ENCODE data around the gene AFF3. TPM values are rescaled to one million over a fixed set of nuclear protein-coding genes. Genes with fewer than 3 reads are reported as not detected.
"Not testable (repeated sequence)": the region's sequence is repeated elsewhere in the genome, so short reads cannot be mapped to it uniquely, and the experiment has no call there.

AFF3 gene
- total and polyA plus RNA-seq, 4 donors, result 0.48 to 5.3 (median 2.3) TPM

- TF ChIP-seq HNF4A (conservative IDR thresholded peaks at IDR 0.05) (no peak), MAX (IDR thresholded peaks at IDR 0.05) (no peak), YY1 (IDR thresholded peaks at IDR 0.05) (no peak)
Measured at GRCh38 chr2:99504844-99505584, 637.4 kb downstream of the AFF3 start (continued).

- H3K9ac ChIP-seq (ENCODE audit: low read depth in 1 of 2, low read length in 2 of 2); H3K36me3 ChIP-seq (ENCODE audit: control insufficient read depth in 4 of 4, insufficient read depth in 3 of 4, low read depth in 1 of 4, low read length in 3 of 4); DNase-seq (ENCODE audit: low spot score); H3K9me3 ChIP-seq (ENCODE audit: control insufficient read depth in 4 of 4, low read length in 3 of 4); H3K27ac ChIP-seq (ENCODE audit: low read depth in 1 of 2, low read length in 2 of 2); H3K4me1 ChIP-seq (ENCODE audit: control insufficient read depth in 4 of 4, insufficient read depth in 4 of 4, low read length in 3 of 4); H3K4me3 ChIP-seq (ENCODE audit: low read depth in 1 of 3, low read length in 3 of 3); H3K27me3 ChIP-seq (ENCODE audit: control insufficient read depth in 4 of 4, insufficient read depth in 4 of 4, low read length in 3 of 4): not testable (repeated sequence)
- WGBS, result 88% methylated on average over 8 of the region's 8 CpGs
Measured at GRCh38 chr2:99503662-99504416, 638.6 kb downstream of the AFF3 start.

GRCh38 chr2:99496021-99496420 is 646.4 kb downstream of the AFF3 start:
- no peak overlapping the region for H3K9ac ChIP-seq (ENCODE audit: low read depth in 1 of 2, low read length in 2 of 2)
- no peaks in the 10 kb centered on the region for H3K36me3 ChIP-seq (ENCODE audit: control insufficient read depth in 4 of 4, insufficient read depth in 3 of 4, low read depth in 1 of 4, low read length in 3 of 4)
- no peaks in the 10 kb centered on the region for H3K27me3 ChIP-seq (ENCODE audit: control insufficient read depth in 4 of 4, insufficient read depth in 4 of 4, low read length in 3 of 4)
- no peak overlapping the region for H3K27ac ChIP-seq (ENCODE audit: low read depth in 1 of 2, low read length in 2 of 2)
- DNase-seq (ENCODE audit: low spot score), result no peak
- TF ChIP-seq GABPA (IDR thresholded peaks at IDR 0.05 in 1 of 2, conservative IDR thresholded peaks at IDR 0.05 in 1 of 2), result no peak
- TF ChIP-seq RAD21 (IDR thresholded peaks at IDR 0.05), result no peak
- no peak for TF ChIP-seq ATF3 (IDR thresholded peaks at IDR 0.05)
- TF ChIP-seq HNF4A (conservative IDR thresholded peaks at IDR 0.05), result no peak
- no peak for TF ChIP-seq MAX (IDR thresholded peaks at IDR 0.05)
- TF ChIP-seq TAF1 (conservative IDR thresholded peaks at IDR 0.05), result no peak
- TF ChIP-seq EGR1 (IDR thresholded peaks at IDR 0.05; ENCODE audit: low read depth in 2 of 2), result no peak
- no peak for TF ChIP-seq FOXA1 (IDR thresholded peaks at IDR 0.05)
- no peak overlapping the region for H3K4me3 ChIP-seq (ENCODE audit: low read depth in 1 of 3, low read length in 3 of 3)
- no peaks in the 10 kb centered on the region for H3K9me3 ChIP-seq (ENCODE audit: control insufficient read depth in 4 of 4, low read length in 3 of 4)
- 73% methylated on average over 2 of the region's 2 CpGs for WGBS
- peaks cover 0 to 3% (median under 1%) of the 10 kb centered on the region in 4 donors for H3K4me1 ChIP-seq (ENCODE audit: control insufficient read depth in 4 of 4, insufficient read depth in 4 of 4, low read length in 3 of 4)

Other genes with a start within 250 kb of the AFF3 start
- gene LONRF2, start 179.9 kb upstream of the AFF3 start, total RNA-seq, result 1 to 10 TPM in 1 of 2 donors, under 1 TPM in 1; 0.23 to 3.7 TPM
- under 1 TPM; 0.06 to 0.24 TPM for gene LONRF2, start 179.9 kb upstream of the AFF3 start, polyA plus RNA-seq

Measured in liver (tissue), 9 donors.